ENCODE data around the gene MUS81. TPM values are rescaled to one million over a fixed set of nuclear protein-coding genes. Genes with fewer than 3 reads are reported as not detected.

Gene MUS81
- total and polyA plus RNA-seq, 2 of the 13 experiments (the other 11 are each of a cell fraction or from before 2014, with no cell fraction given), result 25.6 to 30.2 TPM

- TF ChIP-seq ZNF513 (CRISPR knock-in tag; conservative IDR thresholded peaks at IDR 0.05) (no peak), ZNF589 (CRISPR knock-in tag; conservative IDR thresholded peaks at IDR 0.05) (no peak), DRAP1 (CRISPR knock-in tag; IDR thresholded peaks at IDR 0.05) (0 out of 2 replicates have a peak, but pooled peaks have one; percentile 34), ZNF121 (CRISPR knock-in tag; IDR thresholded peaks at IDR 0.05) (peak; percentile 11; the same call in 1 of the 2 replicates), ZNF780A (CRISPR knock-in tag; IDR thresholded peaks at IDR 0.05) (no peak), ZNF276 (CRISPR knock-in tag; IDR thresholded peaks at IDR 0.05; ENCODE audit: low read depth) (no peak), MBD4 (IDR thresholded peaks at IDR 0.05; ENCODE audit: borderline replicate concordance, low read length) (no peak), BRF2 (CRISPR knock-in tag; IDR thresholded peaks at IDR 0.05) (no peak), ZNF256 (CRISPR knock-in tag; conservative IDR thresholded peaks at IDR 0.05) (no peak), NCOA2 (CRISPR knock-in tag; IDR thresholded peaks at IDR 0.05) (0 out of 2 replicates have a peak, but pooled peaks have one; percentile 8), SALL1 (CRISPR knock-in tag; IDR thresholded peaks at IDR 0.05) (peak; percentile 48), ZBTB21 (CRISPR knock-in tag; IDR thresholded peaks at IDR 0.05) (peak; percentile 62; the same call in 1 of the 2 replicates), TEAD3 (CRISPR knock-in tag; optimal IDR thresholded peaks at IDR 0.05; ENCODE audit: borderline replicate concordance) (peak; percentile 59), ATF7-NPFF (CRISPR knock-in tag; IDR thresholded peaks at IDR 0.05; ENCODE audit: low read depth) (peak; percentile 83), NKX3-1 (CRISPR knock-in tag; IDR thresholded peaks at IDR 0.05) (no peak; the same call in 1 of the 2 replicates), MTF2 (CRISPR knock-in tag; IDR thresholded peaks at IDR 0.05; ENCODE audit: borderline replicate concordance) (peak; percentile 96), GLMP (CRISPR knock-in tag; IDR thresholded peaks at IDR 0.05; ENCODE audit: borderline replicate concordance) (no peak), THAP11 (CRISPR knock-in tag; IDR thresholded peaks at IDR 0.05) (peak; percentile 90), ZNF225 (CRISPR knock-in tag; IDR thresholded peaks at IDR 0.05) (no peak), ZNF124 (CRISPR knock-in tag; IDR thresholded peaks at IDR 0.05) (peak; percentile 33; the same call in 1 of the 2 replicates), HOXA9 (CRISPR knock-in tag; IDR thresholded peaks at IDR 0.05; ENCODE audit: borderline replicate concordance) (no peak), KLF11 (CRISPR knock-in tag; IDR thresholded peaks at IDR 0.05) (no peak; the same call in 1 of the 2 replicates), IKZF4 (CRISPR knock-in tag; IDR thresholded peaks at IDR 0.05; ENCODE audit: borderline replicate concordance, low read depth, not compliant biosample characterization) (no peak), SCMH1 (CRISPR knock-in tag; IDR thresholded peaks at IDR 0.05; ENCODE audit: borderline replicate concordance) (no peak), ZNF101 (CRISPR knock-in tag; IDR thresholded peaks at IDR 0.05; ENCODE audit: borderline replicate concordance, low read depth) (no peak)
Observed at GRCh38 chr11:65888163-65888814, 28.1 kb downstream of the MUS81 start, which contains the start of gene FIBP (continued).

All from HepG2 (cell line).